ENCODE measurements around the gene DHRSX.

Gene DHRSX

GRCh38 chrX:2184089-2184488 lies 316.7 kb downstream of the DHRSX start:
- FAIRE-seq = no peak

DNA sequence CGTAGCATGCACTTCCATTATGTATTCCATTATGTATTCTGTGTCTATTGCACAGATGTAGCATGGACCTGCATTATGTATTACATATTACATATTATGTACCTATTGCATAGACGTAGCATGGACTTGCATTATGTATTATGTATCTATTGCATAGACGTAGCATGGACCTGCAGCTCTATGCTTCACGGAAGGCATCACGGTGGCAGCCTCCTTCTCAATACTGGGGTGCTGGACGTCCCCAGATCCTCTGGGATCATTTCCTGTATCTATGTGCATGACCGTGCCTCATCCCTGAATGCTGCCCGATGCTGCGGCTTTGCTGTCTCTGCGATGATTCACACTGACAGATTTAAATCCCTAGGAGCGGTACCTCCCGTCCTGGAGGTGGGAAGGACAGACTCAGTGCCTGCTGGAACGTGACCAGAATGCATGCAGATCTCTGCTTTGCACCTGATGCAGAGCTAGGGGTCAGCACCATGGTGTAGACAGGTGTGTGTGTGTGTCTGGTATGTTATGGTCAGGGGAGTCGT lies 317.5 kb downstream of the DHRSX start:
- no peak for FAIRE-seq

DNA sequence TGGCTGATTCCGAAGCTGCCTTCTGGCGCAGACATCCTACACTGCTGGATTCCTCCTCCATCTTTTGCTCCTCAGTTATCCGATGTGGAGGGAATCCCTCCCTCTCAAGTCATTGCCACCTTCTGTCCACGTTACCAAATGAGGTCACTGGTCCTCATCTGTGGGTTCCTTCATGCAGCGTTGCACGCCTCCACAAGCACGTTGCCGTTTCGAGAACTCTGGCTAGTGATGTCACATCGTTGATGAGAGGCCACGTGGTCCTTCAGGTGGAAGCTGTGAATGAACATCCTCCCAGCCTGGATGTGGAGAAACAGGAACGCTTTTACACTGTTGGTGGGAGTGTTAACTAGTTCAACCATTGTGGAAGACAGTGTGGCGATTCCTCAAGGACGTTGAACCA lies 323.2 kb downstream of the DHRSX start:
- no peak for FAIRE-seq

DNA sequence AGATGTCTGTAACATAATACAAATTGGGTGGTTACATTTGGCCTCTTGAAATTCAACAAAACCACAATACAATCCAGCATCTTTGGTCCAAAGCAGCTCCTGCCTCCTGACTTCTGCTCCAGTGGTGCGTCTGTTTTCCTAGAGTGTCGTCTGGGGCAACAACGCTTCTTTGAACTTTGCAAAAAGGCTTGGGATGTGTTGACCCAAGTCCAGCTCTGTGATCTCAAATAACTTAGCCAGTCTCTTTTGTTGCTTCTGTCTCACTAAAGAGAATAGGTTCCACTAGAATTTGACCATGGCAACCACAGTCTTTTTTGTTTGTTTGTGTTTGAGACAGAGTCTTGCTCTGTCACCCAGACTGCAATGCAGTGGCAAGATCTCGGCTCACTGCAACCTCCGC lies 324.0 kb downstream of the DHRSX start:
- FAIRE-seq = no peak

GRCh38 chrX:2176274-2176673 lies 324.5 kb downstream of the DHRSX start:
- FAIRE-seq = no peak

DNA sequence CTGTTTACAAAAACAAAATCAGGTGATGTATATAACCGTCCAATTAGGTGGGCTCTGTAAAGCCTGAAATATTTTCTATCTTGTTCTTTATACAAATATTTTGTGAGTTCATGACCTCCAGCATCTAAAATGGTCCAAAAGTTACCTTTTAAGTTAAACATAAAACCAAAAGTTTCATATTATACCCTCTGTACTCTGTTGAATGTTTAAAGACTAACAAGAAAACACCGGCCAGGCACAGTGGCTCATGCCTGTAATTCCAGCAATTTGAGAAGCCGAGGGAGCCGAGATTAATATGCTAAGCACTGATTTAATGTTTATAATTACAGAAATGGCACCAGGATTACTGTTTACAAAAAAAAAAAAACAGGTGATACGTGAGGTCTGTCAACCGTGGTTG lies 328.4 kb downstream of the DHRSX start:
- no peak for FAIRE-seq

Data from A204.1 (cell line).